Keratinocyte (primary cell): ENCODE measurements around the gene OSBPL10. TPM values are rescaled to one million over a fixed set of nuclear protein-coding genes. Genes with fewer than 3 reads are reported as not detected.
A peak's percentile ranks its signal among the peaks of the same experiment; 100 is the strongest.

ENCODE experiments used
- DNase-seq: peaks from one replicate; pipeline ENCODE4 v3.0.0-alpha.2; 2011; ENCODE audit warnings: low read depth, missing footprints, low spot score
- FAIRE-seq: peaks from 2 replicates; lab custom pipeline; 2011; peaks lifted over from hg19 to GRCh38; lab: Jason Lieb, UNC
- H2AFZ ChIP-seq: 2 replicates; pipeline ENCODE4 v1.6.0; 2012; ENCODE audit warnings: low read length, control low read depth, inconsistent platforms; ENCODE audit not compliant: control insufficient read depth
- H3K27ac ChIP-seq: 2 replicates; pipeline ENCODE4 v1.5.1; 2011; ENCODE audit warnings: low read length; ENCODE audit not compliant: control insufficient read depth, insufficient read depth
- H3K27me3 ChIP-seq: 3 replicates; pipeline ENCODE4 v1.6.0; 2011; ENCODE audit warnings: low read length; ENCODE audit not compliant: control insufficient read depth, insufficient read depth; ENCODE audit errors: extremely low read depth
- H3K36me3 ChIP-seq, 2 experiments: 2 replicates in 1 of 2; 3 replicates in 1 of 2; pipeline ENCODE4 v1.5.1; 2011; ENCODE audit warnings: low read length in 2 of 2, mild to moderate bottlenecking in 1 of 2; ENCODE audit not compliant: control insufficient read depth in 2 of 2, insufficient read depth in 2 of 2; ENCODE audit errors: extremely low read depth in 1 of 2
- H3K4me1 ChIP-seq: 3 replicates; pipeline ENCODE4 v1.5.1; 2011; ENCODE audit warnings: low read length; ENCODE audit not compliant: control insufficient read depth, insufficient read depth; ENCODE audit errors: extremely low read depth
- H3K4me2 ChIP-seq: 3 replicates; pipeline ENCODE4 v1.6.0; 2011; ENCODE audit warnings: low read depth, low read length; ENCODE audit not compliant: control insufficient read depth, insufficient read depth; ENCODE audit errors: extremely low read depth
- H3K4me3 ChIP-seq, 3 experiments: fragments of 200-600 bp in 1 of 3; sonication (generic) in 1 of 3; 2 replicates in 2 of 3; 3 replicates in 1 of 3; pipeline ENCODE4 v1.5.1; 2011 to 2016; ENCODE audit warnings: low read length in 3 of 3, mild to moderate bottlenecking in 3 of 3, control low read depth in 2 of 3, inconsistent platforms in 1 of 3, low read depth in 1 of 3, mixed read lengths in 1 of 3, mixed run types in 1 of 3, moderate library complexity in 1 of 3; ENCODE audit not compliant: control insufficient read depth in 2 of 3, insufficient read depth in 2 of 3; ENCODE audit errors: extremely low read depth in 1 of 3
- H3K79me2 ChIP-seq: 2 replicates; pipeline ENCODE4 v1.6.0; 2012; ENCODE audit warnings: low read length; ENCODE audit not compliant: control insufficient read depth, insufficient read depth
- H3K9ac ChIP-seq: 3 replicates; pipeline ENCODE4 v1.6.0; 2011; ENCODE audit warnings: low read length; ENCODE audit not compliant: control insufficient read depth, insufficient read depth; ENCODE audit errors: extremely low read depth
- H3K9me1 ChIP-seq: 3 replicates; pipeline ENCODE4 v1.6.0; 2011; ENCODE audit warnings: low read length; ENCODE audit not compliant: control insufficient read depth, insufficient read depth; ENCODE audit errors: extremely low read depth
- H3K9me3 ChIP-seq: 2 replicates; pipeline ENCODE4 v1.5.1; 2012; ENCODE audit warnings: low read depth, low read length; ENCODE audit not compliant: control insufficient read depth
- H4K20me1 ChIP-seq: 3 replicates; pipeline ENCODE4 v1.6.0; 2011; ENCODE audit warnings: low read length; ENCODE audit not compliant: control insufficient read depth, insufficient read depth; ENCODE audit errors: extremely low read depth
- CTCF ChIP-seq, 3 experiments: IDR thresholded peaks in 1 of 3; conservative IDR thresholded peaks in 1 of 3; optimal IDR thresholded peaks in 1 of 3; 2 replicates in 2 of 3; 3 replicates in 1 of 3; pipeline versions ENCODE3 to v1.5.1; 2011; ENCODE audit warnings: low read length in 3 of 3, mild to moderate bottlenecking in 3 of 3, moderate library complexity in 2 of 3, control low read depth in 1 of 3, inconsistent platforms in 1 of 3; ENCODE audit not compliant: insufficient read depth in 2 of 3; ENCODE audit errors: extremely low read depth in 1 of 3
- EZH2 ChIP-seq: IDR thresholded peaks from one replicate; pipeline ENCODE4 v1.6.1; 2012; ENCODE audit warnings: inconsistent platforms, mild to moderate bottlenecking, low read length, moderate library complexity
- dilution Hi-C: fragments of 300-500 bp; cut with MboI; formaldehyde crosslinking; loops from one replicate; pipeline ENCODE4 v1.7.0; 2020; ENCODE audit warnings: low sequenced_read_pairs; ENCODE audit not compliant: extremely low pct_ligation_motif_present
- polyA plus RNA-seq, 5 experiments: library from polyadenylated mRNA; depleted of rRNA in 3 of 5; stranded (reverse) in 3 of 5; stranded (forward) in 1 of 5; unstranded in 1 of 5; fragments of >200 nt; gene quantifications; 1 replicate in 1 of 5; 2 replicates in 3 of 5; 3 replicates in 1 of 5; pipeline versions ENCODE4 v1.2.1 to v1.2.3, GENCODE V29; 2011 to 2012; ENCODE audit warnings: missing spikeins in 2 of 5, low read depth in 1 of 5, low replicate concordance in 1 of 5

The OSBPL10 gene
- polyA plus RNA-seq, 1 donor (not counting 4 experiments of a cell fraction or from before 2014, with no cell fraction given), result 50.1 TPM

- FAIRE-seq (peak; percentile 23), DNase-seq (no peak)
- Histone ChIP-seq H3K9me3 (no peaks in the 10 kb centered on the region), H3K27me3 (no peaks in the 10 kb centered on the region), H2AFZ (no peak overlapping the region), H3K79me2 (peaks cover 88% of the 10 kb centered on the region), H3K4me3 (no peak overlapping the region), H3K4me2 (no peak overlapping the region), H3K9ac (no peak overlapping the region), H3K27ac (no peak overlapping the region), H3K36me3 (peaks cover 2 to 3% of the 10 kb centered on the region in 2 experiments), H4K20me1 (peaks cover 18% of the 10 kb centered on the region), H3K4me1 (peaks cover 44% of the 10 kb centered on the region), H3K9me1 (peaks cover 7% of the 10 kb centered on the region)
- dilution Hi-C loops, result no loop called here
- TF ChIP-seq CTCF (optimal IDR thresholded peaks at IDR 0.05 in 1 of 3, IDR thresholded peaks at IDR 0.05 in 1 of 3, conservative IDR thresholded peaks at IDR 0.05 in 1 of 3; ENCODE audit: extremely low read depth in 1 of 3, insufficient read depth in 2 of 3, low read length in 3 of 3) (no peak), EZH2 (no peak)
These were observed 34.5 kb downstream of the OSBPL10 start for GRCh38 chr3:31946484-31947081.

DNA sequence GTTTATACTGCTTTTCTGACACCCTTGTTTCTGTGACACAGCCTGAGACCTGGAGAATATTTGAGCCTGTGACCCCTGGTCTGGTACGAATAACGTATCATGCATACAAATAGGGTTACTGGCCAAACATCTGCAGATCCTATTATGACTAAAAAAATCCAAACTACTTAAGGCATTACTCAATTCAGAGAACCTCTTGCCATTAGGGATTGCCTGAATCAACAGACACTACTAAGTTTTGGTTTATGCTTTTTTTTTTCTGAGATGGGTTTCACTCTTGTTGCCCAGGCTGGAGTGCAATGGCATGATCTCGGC lies 35.4 kb downstream of the OSBPL10 start:
- peaks cover 2 to 3% of the 10 kb centered on the region in 2 experiments for H3K36me3 ChIP-seq
- peaks cover 90% of the 10 kb centered on the region for H3K79me2 ChIP-seq
- H3K27ac ChIP-seq, result no peak overlapping the region
- no peak overlapping the region for H3K4me3 ChIP-seq
- H4K20me1 ChIP-seq, result peaks cover 18% of the 10 kb centered on the region
- H3K9me1 ChIP-seq, result peaks cover 7% of the 10 kb centered on the region
- H3K9me3 ChIP-seq, result no peaks in the 10 kb centered on the region
- no peak overlapping the region for H2AFZ ChIP-seq
- TF ChIP-seq EZH2 (no peak), CTCF (optimal IDR thresholded peaks at IDR 0.05 in 1 of 3, IDR thresholded peaks at IDR 0.05 in 1 of 3, conservative IDR thresholded peaks at IDR 0.05 in 1 of 3; ENCODE audit: extremely low read depth in 1 of 3, insufficient read depth in 2 of 3, low read length in 3 of 3) (no peak)
- no peaks in the 10 kb centered on the region for H3K27me3 ChIP-seq
- no peak overlapping the region for H3K9ac ChIP-seq
- no peak overlapping the region for H3K4me2 ChIP-seq
- dilution Hi-C loops, result no loop called here
- DNase-seq (no peak), FAIRE-seq (no peak)
- peaks cover 53% of the 10 kb centered on the region for H3K4me1 ChIP-seq
